GM21529 (cell line): ENCODE results near the gene ARID1B.
"Not testable (repeated sequence)": the region's sequence is repeated elsewhere in the genome, so short reads cannot be mapped to it uniquely, and the experiment has no call there.

Source experiments
- ATAC-seq: cut with Tn5 transposase; IDR thresholded peaks from one replicate; pipeline ENCODE4 v1.9.1; 2021; ENCODE audit not compliant: unreplicated experiment

ARID1B gene

DNA sequence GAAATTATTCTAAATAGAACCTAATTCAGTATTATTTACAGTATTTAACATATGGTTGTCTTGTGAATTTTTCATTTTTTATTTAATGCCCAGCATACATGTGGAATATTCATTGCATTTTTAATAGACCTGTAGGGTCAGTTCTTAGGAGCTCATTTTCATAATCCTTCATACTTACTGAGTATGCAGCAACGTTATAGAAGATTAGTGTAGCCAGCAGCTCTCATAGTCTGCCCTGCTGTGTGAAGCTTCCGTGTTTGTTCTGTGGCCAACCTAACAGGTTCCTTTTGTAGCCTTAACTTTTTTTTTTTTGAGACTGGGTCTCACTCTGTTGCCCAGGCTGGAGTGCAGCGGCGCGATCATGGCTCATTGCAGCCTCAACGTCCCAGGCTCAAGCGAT lies 261.4 kb downstream of the ARID1B start:
- no peak for ATAC-seq

GRCh38 chr6:157039639-157040038 lies 262.5 kb downstream of the ARID1B start:
- not testable (repeated sequence) for ATAC-seq

GRCh38 chr6:157040191-157040590 lies 263.0 kb downstream of the ARID1B start:
- ATAC-seq, result no peak

GRCh38 chr6:157045831-157046454 lies 268.8 kb downstream of the ARID1B start:
- no peak for ATAC-seq

- no peak for ATAC-seq
Measured at GRCh38 chr6:157046776-157047175, 269.6 kb downstream of the ARID1B start.

- no peak for ATAC-seq
Measured at GRCh38 chr6:157047328-157047727, 270.1 kb downstream of the ARID1B start.

DNA sequence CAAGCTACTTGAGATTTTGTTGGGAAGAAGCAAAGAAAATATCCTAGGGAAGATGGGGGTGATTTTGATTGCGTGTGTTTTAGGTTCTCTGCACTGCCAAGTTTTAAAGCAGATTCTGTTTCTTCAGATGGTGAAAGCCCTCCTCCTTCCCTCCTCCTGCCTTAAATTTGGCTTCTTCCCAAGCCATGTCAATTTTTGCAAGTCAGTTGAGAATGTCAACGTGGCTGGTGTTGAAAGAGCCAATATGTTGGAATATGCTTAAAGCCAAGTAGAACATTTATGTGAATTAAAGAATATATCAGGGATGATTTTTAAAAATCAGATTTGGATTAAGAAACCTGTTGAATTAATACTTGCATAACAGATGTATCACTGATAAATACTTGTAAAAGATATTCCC lies 270.8 kb downstream of the ARID1B start:
- ATAC-seq, result no peak

- ATAC-seq, result no peak
Measured at GRCh38 chr6:157049133-157049532, 272.0 kb downstream of the ARID1B start.

DNA sequence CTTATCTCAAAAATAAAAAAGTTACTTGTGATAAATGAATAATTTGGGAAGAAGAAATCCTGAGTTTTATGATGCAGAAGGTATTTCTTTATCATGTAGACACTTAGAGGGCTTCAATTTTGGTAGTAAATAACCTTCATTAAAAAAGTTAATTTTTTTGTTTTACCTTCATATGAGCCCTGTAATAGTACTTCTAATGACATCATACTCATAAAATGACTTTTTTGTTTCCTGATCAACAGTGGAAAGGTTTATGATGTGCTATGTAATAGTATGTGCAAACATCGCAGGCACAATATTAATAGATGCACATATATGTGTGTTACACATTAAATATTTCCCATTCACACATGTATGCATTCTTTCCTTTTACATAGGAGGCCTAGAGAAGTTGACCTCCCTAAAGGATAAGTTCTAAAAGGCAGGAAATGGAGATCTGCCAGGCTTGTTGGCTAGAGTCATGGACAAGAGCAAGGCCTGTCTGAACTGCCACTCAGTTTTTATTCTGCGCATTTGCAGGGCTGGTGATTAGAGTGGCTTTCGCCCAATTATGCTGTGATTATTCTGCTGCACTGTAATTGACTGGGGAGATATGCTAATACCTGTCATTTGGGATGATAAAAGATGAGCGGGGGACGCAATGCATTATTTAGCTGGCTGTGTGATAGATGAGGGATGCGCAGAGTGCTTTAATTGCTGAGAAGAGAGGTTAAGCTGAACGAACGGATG lies 273.5 kb downstream of the ARID1B start:
- ATAC-seq, result no peak

DNA sequence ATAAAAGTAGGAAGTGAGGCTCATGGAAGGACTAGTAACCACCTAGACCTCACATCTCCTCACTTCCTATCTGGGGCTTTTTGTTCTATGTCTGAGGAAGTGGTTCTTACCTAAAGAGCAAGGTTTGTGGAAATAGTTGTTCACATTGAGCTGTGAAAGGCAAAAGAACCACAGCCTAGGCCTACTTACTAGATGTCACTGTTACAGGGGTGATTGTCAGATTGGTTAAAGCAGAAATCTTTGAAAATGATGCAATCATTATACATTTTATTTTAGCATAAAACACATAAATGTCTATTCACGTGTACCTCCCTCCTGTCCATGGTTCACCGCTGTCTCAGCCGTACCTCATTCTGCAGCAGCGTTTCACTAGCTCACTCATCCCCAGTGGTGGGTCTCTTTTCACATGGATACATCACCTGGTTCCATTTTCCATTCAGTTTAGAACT lies 277.4 kb downstream of the ARID1B start:
- ATAC-seq, result peak; percentile 73

GRCh38 chr6:157055863-157056262 lies 278.7 kb downstream of the ARID1B start:
- no peak for ATAC-seq

GRCh38 chr6:157056275-157056674 lies 279.1 kb downstream of the ARID1B start:
- peak; percentile 48 for ATAC-seq

DNA sequence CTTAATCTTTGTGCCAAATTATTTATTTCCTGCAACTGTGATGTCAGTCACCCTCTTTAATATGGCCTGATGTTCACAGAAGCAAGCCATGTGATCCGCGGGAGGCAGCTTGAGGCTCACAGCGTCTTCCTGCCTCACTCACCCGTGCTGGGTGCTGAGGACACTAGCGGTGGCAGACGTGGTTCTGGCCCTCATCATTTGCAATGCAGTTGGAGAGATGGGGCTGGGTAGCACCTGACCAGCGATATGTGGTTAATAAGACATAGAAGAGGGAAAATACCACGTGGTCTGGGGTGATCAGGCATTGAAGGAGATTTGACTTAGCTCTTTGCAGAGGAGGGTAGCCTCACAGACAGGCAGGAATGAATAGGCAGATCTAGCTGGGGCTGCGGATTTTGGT lies 281.4 kb downstream of the ARID1B start:
- no peak for ATAC-seq

GRCh38 chr6:157059781-157060180 lies 282.6 kb downstream of the ARID1B start:
- no peak for ATAC-seq

- no peak for ATAC-seq
Measured at GRCh38 chr6:157060440-157060952, 283.3 kb downstream of the ARID1B start.

DNA sequence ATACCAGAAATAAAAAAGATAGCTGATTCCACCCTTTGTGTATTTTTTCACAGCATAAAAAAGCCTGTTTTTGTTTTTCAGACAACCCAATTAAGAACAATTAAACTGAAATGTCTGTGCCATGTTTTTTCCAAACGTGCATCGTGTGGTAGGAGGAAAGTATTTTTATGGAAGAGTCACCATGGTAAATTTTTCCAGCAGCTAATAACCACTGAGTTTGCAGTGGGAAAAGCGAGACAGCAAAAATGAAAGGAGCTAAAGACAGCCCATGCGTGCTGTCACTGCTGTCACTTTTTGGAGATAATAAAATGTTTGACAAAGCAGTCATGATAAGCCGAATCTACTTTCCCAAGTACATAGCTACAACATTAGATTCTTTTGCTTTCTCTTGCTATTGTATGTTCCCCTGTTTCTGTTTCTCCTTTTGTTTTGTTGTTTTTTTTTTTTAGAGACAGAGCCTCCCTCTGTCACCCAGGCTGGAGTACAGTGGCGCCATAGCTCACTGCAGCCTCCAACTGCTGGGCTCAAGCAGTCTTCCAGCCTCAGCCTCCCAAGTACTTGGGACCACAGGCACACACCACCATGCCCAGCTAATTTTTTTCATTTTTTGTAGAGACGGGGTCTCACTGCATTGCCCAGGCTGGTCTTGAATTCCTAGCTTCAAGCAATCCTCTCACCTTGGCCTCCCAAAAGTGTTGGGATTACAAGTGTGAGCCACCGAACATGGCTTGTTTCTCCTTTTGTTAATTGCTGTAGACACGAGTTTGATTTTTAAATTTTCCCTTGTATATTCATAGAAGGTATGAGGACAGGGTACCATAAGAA lies 284.8 kb downstream of the ARID1B start:
- ATAC-seq, result no peak

- no peak for ATAC-seq
Measured at GRCh38 chr6:157063176-157063905, 286.2 kb downstream of the ARID1B start.

GRCh38 chr6:157063923-157064322 lies 286.7 kb downstream of the ARID1B start:
- ATAC-seq, result no peak

DNA sequence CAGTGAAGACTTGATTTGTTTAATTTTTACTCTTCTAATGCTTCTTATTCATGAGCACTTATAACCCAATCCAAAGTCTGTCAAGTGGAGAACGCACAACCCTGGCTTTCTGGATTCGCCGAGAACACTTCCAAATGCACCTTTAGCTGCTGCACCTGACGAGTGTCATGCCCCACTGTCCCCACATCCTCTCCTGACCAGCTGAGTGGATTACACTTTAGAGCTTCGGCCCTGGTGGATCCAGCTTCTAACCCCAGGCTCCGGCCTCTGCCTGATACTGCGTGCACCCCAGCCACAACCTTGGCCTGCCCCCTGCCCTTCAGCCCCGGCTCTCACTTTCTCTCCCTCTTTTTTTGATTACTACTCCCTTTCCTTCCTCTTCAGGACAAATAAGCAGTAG lies 287.3 kb downstream of the ARID1B start:
- no peak for ATAC-seq

- no peak for ATAC-seq
Measured at GRCh38 chr6:157065366-157065765, 288.2 kb downstream of the ARID1B start.
